GM18907 (cell line): ENCODE results near the gene ELF4.
"Not testable (repeated sequence)": the region's sequence is repeated elsewhere in the genome, so short reads cannot be mapped to it uniquely, and the experiment has no call there.

ENCODE experiments used
- ATAC-seq: cut with Tn5 transposase; IDR thresholded peaks from one replicate; pipeline ENCODE4 v1.9.1; 2021; ENCODE audit warnings: mild to moderate bottlenecking, moderate library complexity; ENCODE audit not compliant: unreplicated experiment

Gene ELF4

DNA sequence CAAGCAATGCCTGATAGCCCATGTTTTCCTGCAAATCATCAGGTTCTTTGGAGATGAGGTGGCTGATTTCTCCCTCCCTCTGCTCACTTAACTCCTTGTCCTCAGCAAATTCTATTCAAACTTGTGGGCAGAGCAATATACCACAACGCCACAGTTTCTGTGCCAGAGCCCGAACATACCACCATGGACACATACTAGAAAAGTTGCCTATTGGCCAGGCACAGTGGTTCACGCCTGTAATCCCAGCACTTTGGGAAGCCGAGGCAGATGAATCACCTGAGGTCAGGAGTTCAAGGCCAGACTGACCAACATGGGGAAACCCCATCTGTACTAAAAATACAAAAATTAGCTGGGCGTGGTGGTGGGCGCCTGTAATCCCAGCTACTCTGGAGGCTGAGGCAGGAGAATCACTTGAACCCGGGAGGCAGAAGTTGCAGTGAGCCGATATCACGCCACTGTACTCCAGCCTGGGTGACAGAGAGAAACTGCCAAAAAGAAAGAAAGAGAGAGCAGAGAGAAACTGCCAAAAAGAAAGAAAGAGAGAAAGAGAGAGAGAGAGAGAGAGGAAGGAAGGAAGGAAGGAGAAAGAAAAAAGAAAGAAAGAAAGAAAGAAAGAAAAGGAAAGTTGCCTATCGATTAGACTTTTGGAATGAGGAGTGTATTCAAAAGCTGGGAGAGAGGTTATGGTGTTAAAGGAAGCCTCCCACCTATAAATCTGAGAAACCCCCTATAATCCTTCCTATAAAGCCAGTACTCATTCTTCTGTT lies 5.0 kb upstream of the ELF4 start:
- ATAC-seq: not testable (repeated sequence)

DNA sequence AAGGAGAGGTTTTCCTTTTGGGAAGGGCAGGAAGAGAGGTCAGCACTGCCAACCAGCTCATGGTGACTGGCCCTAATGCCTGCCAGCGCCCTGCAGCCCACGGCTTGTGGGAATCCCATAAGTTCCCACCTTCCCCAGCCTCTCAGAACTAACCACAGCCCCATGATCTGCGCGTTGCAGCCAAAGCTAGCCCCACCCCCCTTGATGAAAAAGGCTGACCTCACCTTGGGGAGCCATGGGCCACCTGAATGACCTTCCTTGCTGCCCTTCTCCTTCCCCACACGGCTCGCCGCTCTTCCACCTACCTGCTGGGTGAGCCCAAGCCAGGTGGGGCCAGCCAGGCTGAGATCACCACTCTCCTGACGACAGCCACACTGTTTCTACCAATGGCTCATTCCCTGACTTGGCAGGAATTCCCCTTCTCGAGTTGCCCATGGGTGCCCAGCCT lies 3.9 kb upstream of the ELF4 start:
- no peak for ATAC-seq

DNA sequence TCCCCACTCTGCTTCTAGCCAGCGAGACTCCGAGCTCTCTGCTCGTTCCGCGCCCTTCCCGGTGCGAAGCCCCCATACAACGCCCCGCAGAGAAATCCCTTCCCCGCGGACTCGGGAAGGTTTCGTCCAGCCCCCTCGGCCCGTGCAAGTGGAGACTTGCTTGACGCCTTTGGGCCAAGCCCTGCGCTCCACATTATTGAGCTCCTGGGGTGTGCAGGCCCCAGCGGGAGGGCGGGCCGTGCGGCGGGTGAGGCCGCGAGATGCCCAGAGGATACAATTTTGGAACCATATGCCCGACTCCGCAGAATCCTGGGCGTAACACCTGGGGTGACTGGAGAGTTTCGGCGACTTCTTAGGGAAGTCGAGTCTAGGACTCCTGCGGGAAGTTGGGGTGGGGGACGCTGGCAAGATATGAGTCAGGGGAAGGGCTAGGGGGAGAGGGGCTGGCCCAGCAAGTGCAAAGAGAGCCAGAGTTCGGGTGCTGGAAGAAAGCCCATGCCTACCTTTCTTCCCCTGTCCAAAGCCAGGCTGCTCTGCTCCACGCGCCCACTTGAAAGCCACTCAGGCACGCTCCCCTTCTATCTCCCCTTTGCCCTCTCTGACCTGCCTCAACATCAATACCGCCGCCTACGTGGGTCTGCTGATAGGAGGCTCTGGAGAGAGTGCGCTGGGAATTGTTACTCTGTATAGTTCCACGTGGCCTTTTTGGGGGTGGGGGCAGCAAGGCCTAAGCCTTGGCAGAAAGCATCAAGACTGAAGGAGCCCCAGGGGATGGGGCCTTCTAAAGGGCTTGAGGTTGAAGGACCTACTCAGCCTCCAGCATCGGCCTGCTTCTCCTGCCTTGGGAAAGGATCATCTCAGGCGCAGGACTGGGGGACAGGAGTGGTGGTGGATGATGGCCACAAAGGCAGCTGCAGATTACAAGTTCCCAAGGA lies 1.2 kb upstream of the ELF4 start:
- no peak for ATAC-seq

DNA sequence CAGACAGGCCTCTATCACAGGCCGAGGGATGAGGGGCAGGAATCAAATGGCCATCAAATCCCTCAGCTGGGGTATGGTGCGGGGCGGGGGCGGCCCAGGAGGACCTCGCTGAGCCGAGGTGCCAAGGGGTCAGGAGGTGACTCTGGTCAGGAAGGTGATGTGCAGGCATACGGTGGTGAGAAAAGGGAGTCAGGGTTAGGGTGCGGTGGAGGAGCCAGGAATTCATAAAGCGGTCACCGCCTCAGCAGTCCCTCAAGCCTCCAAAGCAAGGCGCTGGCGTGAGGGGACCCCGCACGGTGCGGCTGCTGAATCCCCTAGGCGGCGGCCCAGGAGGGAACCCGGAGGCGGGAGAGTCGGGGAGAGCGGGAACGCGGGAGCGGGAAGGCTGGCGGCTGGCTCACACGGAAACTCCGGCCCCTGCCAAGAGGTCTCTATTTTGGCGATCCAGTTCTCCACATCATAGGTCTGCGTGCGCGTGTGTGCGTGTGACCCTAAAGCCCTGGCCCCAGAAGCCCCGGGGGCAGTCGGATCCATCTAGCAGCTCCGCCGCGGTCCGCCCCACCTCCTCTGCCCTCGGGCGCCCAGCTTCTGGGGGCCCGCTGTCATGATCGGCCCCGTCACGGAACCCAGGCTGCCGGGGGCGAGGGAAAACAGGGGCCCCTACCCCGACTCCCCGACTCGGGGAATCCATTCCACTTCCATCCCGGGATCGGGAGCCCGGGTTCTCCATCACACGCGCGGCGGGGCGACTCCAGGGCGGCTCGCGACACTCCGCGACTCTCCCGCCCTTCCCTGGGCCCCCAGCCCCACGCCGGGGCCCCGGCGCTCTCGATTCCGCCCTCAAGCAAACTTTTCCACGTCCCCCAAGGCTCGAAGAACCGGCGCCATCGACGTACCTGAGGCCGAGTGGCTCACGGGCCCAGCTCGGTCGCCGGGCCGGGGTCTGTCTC lies 593 bp downstream of the ELF4 start:
- ATAC-seq: no peak

DNA sequence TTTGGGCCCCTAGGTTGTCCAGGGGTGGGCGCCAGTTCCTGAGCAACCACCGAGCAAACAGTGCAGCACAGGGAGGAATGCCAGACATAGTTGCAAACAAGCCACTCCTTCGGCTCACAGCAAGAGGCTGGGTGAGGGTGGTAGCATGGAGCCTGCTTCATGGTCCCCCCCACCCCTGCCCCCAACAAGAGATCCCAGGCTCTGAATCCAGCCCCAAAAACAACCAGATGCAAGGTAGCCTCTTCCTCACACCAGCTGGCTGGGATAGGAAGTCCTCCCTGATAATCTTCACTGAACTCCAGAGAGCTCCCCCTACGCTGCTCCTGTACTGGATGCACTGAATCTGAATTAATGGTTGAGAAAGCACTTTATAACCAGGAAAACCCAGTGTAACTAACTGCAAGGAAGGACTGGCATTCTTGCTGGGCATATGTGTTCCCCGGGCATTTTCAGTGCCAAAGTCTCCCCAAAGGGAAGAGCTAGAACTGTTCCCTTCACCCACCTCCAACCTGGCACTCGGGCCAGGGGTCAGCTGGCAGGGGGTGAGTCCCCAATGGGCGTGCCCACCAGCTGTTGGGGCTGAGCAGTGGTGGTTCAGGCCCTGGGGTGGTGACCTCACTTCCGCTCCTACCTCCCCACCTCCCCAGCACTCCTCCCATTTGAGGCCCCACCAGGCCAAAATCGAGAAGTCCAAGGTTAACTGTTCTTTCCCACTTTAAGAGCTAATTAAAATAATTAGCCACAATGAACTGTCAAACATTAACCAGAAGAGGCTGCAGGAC lies 1.5 kb downstream of the ELF4 start:
- ATAC-seq: peak; percentile 83

DNA sequence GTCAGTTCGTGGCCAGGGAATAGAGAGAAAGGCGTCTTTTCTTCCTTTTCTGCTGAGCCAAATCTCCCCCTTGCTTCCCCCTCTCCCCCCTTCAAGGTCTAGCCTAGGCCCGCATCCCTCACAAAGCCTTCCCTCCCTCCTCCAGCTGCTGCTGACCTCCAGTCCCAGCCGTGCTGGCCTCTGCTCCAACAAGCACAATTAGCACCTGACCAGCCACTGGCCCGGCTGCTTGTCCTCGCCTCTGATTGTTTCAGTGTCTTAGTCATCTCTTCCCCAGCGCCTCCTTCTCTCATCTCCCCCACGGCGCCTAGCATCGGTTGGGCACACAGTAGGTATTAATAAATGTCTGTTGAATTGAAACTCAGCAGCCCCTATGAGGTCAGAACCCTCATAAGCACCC lies 4.2 kb downstream of the ELF4 start:
- ATAC-seq: no peak

DNA sequence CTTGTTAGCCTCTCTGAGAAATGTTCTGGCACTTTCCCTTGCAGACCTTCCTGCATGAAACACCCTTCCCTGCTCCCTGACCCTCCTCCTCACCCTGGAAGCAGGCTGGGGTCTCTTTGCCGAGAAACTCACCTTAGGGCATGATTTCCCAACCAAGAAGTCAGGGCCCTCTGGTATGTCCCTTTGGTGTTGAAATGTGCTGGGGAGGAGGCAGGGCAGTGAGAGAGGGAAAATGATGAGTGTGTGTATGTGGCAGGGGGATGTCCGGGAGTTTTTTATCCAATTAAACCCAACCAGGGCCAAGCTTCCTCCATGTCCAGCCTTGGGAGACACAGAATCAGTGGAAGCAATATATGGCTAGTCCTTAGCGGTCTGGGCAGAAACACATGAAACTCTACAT lies 5.1 kb downstream of the ELF4 start:
- no peak for ATAC-seq

GRCh38 chrX:130103605-130104004 lies 6.7 kb downstream of the ELF4 start:
- no peak for ATAC-seq

GRCh38 chrX:130100180-130100579 lies 10.1 kb downstream of the ELF4 start:
- ATAC-seq: no peak

DNA sequence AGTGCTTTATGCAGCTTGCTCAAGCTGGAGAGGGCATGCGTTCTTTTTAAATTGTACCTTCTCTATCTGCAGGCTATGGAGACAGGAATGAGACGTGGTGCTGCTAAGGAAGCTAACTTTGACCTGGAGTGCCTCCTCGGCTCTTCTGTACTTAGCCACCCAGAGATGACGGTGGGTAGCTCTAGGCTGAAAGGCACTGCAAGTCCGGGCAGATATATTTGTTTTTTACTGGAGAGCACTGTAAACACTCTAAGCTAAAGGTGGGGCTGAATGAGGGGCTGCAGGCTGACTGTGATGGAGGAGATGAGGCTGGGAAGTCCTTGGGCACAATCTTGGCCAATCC lies 12.1 kb downstream of the ELF4 start:
- ATAC-seq: no peak

DNA sequence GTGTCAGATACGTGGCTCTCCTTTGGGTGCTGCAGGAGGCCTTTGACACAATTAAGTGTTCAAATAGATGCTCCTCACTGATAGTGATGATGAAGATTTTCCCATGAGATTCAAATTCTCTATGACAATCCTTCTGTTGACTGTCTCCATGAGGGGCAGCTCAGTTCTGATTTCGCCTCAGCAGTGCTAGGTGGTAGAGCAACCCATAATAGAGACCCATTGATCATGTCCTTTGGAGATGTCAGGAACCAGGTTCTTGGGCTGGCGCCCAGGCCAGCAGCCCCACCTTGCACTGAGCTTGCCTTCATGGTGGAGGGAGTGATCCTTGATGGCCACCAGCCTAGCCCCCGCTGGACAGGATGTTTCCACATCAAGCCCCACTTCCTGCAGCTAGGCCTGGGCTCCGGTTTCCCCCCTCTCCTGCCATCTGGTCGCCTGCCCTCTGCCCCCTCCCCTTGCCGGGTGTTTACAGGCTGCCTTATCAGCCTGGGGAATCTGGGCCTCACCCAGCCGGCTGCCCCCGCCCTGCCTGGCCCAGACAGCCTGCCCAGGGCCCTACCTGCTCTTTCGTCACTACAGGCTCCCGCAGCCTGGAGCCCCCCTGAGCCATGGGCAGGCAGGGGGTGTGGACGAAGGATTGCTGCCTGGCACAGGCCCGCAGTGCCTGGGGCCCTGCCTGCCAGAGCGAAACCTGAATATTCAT lies 12.6 kb downstream of the ELF4 start:
- ATAC-seq: no peak

- ATAC-seq: no peak
Observed at GRCh38 chrX:130095249-130096030, 14.9 kb downstream of the ELF4 start.

DNA sequence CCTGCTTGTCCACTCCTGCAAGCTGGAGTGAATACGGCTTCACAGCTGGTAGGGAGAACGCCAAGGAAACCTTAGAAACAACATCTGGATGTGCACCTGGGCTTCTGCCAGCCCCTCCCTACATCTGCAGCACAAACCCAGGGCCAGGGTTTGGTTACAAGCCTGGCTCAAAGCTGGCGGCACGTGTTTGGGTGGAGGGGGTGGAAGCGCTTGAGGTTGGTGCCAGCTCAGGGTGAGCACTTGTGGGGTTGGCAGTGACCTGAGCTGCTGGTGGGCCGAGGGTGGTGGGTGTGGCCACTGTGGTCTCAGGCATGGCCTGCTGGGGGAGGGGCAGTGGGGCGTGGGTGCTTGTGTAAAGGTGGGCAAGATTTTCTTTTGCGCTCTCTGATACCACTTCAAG lies 15.6 kb downstream of the ELF4 start:
- ATAC-seq: no peak

- no peak for ATAC-seq
Observed at GRCh38 chrX:130093271-130093670, 17.0 kb downstream of the ELF4 start.

GRCh38 chrX:130091980-130092522 lies 18.2 kb downstream of the ELF4 start:
- ATAC-seq: peak; percentile 98

DNA sequence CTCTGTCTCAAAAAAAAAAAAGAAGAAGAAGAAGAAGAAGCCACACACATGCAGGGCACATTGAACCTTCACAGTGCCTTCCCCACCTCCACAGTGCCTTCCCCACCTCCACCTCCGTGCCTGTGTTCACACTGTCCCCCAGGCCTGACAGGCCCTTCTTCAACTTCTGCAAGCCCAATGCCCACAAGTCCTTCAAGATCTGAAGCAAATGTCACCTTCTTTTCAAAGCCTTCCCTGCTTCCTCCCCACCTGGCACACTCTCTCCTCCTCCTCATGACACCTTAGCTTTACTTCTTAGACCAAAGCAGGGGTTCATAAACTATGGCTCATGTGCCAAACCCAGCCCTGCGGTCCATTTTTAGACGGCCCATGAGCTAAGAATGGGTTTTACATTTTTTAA lies 19.9 kb downstream of the ELF4 start:
- ATAC-seq: no peak

DNA sequence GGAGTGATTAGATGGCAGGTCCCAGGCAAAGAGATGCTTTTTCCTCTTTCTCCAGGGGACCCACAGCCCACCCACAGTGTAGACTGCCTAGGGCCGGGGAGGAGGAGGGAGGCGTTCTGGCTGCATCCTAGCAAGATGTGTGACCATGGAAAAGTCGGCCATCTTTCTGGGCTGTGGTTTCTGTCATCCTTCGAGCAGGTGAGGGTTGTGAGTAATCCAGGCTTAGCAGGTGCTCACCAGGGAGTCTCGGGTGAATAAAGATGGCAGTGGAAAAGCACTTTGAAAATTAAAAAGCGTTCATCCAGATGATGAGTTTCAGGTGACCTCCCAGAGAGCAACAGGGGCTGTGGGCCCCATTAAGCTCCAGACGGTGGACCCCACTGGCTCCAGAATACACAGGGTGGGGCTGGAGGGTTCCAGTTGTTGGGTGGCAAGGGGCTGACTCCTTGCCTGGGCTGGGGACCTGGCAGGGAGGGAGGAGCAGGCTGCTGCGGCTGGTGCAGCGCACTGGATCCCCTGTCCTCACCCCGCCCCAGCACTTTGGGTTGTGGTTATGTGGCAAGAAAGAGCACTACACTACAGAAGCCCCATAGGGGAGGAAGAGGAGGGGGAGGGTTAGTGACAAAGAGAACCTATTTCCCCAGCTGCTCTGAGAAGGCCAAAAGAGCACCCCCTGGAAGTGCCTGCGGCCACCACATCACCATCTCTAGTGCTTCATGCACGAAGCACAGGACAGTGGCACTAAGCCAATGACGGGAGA lies 23.7 kb downstream of the ELF4 start:
- peak; percentile 45 for ATAC-seq
